GM10248 (cell line): ENCODE measurements around the gene VPS39.

Experiments used
- CTCF ChIA-PET: fragments of 300-600 bp; sonication (Branson Sonifier 250); formaldehyde crosslinking; extraction: SDS; loops from one replicate; lab custom pipeline; 2021; ENCODE audit warnings: antibody characterized with exemption; lab: Yijun Ruan, JAX
- POLR2A ChIA-PET: fragments of 350-650 bp; sonication (Branson Sonifier 250); formaldehyde crosslinking; extraction: SDS; loops from one replicate; lab custom pipeline; 2020; ENCODE audit warnings: antibody characterized with exemption; lab: Yijun Ruan, JAX
- DNase-seq: peaks from one replicate; pipeline ENCODE4 v3.0.0; 2012; ENCODE audit errors: extremely low spot score
- TF ChIP-seq, protein P1 (sequence below): IDR thresholded peaks from 2 replicates; pipeline ENCODE4 v1.5.1; 2012; ENCODE audit warnings: mild to moderate bottlenecking, low read depth; ENCODE audit errors: extremely low read depth, missing control alignments, control extremely low read depth

The VPS39 gene

DNA sequence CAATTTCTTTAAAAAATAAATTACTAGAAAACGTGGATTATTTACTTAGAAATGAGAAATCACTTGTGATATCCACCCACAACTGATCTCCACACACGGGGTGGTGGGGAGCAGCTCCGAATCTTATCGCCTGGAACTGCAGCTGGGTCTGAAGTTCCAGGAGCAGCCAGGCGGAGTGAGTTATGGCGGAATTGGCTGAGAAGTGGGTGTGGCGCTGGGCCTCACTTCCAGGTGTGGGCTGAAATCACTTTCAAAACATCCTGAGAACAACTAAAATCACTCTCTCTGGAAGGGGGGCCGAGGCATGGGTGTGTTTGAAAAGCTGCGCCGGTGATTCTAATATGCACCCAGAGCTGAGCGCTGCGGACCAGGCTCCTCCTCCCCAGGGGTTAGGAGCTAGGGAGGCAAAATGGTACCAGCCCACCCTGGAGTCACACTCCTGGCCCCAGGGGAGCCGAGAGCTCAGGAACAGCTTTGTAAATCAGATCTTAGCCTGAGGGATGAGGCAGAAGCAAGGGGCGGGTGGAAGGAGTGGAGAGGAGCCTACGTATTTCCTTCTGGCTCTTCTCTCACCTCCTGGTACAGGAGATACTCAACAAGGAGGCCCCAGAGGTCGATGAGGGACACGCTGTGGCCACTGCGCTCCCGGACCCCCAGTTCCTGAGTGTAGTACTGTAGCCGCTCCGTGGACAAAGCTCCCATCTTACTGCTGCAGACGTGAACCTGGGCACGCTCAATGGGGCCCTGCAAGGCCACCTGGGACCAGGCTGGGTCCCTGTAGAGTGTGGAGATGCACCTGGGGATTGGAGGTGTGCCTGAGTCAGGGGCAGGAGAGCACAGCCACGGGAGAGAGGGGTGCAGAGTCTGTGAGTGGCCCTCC lies 61.3 kb downstream of the VPS39 start:
- DNase-seq = no peak
- ChIA-PET CTCF (interaction anchor here (0.8 to 1.3 kb wide), 3 partner anchors 9 to 15 kb away, joined by 4 to 5 read pairs (median 4); no protein-coding TSS in a partner anchor), POLR2A (no interaction called here)
- TF ChIP-seq, protein P1, sequence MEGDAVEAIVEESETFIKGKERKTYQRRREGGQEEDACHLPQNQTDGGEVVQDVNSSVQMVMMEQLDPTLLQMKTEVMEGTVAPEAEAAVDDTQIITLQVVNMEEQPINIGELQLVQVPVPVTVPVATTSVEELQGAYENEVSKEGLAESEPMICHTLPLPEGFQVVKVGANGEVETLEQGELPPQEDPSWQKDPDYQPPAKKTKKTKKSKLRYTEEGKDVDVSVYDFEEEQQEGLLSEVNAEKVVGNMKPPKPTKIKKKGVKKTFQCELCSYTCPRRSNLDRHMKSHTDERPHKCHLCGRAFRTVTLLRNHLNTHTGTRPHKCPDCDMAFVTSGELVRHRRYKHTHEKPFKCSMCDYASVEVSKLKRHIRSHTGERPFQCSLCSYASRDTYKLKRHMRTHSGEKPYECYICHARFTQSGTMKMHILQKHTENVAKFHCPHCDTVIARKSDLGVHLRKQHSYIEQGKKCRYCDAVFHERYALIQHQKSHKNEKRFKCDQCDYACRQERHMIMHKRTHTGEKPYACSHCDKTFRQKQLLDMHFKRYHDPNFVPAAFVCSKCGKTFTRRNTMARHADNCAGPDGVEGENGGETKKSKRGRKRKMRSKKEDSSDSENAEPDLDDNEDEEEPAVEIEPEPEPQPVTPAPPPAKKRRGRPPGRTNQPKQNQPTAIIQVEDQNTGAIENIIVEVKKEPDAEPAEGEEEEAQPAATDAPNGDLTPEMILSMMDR = no peak

DNA sequence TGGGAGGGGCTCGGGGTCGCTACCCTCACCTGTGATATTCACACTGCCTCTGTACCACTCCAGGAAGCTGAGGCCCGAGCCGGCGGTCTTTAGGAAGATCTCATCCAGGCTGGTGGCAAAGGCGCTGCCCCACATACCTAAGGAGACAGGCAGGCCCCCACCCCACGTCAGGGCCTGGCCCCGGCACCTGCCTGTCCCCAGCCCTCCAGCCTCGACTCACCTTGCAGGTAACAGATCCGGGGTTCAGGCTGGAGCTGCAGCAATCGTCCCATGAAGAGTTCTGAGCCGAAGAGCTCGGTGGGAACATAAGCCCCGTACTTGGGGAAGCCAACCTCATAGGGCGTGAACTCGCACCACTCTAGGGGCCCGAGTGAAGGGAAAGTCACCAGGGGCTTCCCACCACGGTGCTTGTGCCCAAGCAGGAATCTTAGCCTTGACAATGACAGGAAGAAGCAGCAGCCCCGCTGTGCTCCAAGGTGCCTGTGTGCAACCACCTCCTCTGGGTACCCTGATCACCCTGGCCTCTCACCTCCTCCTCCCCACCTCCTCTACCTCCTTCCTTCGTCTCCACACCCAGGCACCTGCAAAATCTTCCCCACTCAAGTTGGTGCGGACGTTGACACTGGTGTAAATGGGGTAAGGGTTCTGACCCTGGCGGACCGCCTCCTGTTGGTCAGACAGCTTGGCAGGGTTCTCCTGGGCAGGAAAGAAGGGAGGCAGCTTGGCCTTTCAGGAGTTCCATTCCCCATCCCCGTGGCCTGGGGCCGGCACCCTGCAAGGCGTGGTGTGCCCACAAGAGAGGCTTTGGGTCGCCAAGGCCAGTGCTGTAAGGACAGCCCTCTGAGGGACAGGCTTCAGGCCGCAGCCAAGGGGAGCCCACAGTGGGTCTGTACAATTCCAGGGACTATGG lies 62.3 kb downstream of the VPS39 start:
- ChIA-PET POLR2A (no interaction called here), CTCF (interaction anchor here (1.3 kb wide), 1 partner anchor 11 kb away, joined by 4 read pairs; no protein-coding TSS in a partner anchor)
- TF ChIP-seq, protein P1 = no peak
- DNase-seq = no peak

DNA sequence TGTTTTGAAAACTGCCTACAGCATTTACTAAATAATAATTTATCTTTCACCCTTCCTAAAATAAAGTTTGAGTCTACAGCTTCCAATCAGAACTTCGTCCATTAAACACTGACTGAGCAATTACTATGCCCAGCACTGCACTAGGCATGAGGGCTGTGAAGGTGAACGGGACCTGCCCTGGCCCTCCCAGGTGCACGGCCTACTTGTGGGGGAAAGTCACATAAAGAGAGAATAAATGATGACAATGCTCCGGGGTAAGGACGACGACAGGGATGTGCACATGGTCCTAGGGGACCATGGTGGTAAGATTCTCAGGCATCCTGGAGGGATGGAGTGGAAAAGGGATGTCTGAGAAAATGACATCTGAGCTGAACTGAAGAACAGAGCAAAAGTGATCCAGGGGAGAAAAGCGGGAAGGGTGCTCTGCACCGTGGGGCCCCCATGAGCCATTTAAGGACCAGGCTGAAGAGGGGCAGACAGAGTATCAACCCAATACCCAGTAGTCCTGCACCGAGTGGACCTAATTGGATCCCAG lies 63.2 kb downstream of the VPS39 start:
- CTCF ChIA-PET = interaction anchor here (0.6 to 1.3 kb wide), 2 partner anchors 11 to 197 kb away, joined by 3 to 4 read pairs; no protein-coding TSS in a partner anchor
- POLR2A ChIA-PET = no interaction called here

DNA sequence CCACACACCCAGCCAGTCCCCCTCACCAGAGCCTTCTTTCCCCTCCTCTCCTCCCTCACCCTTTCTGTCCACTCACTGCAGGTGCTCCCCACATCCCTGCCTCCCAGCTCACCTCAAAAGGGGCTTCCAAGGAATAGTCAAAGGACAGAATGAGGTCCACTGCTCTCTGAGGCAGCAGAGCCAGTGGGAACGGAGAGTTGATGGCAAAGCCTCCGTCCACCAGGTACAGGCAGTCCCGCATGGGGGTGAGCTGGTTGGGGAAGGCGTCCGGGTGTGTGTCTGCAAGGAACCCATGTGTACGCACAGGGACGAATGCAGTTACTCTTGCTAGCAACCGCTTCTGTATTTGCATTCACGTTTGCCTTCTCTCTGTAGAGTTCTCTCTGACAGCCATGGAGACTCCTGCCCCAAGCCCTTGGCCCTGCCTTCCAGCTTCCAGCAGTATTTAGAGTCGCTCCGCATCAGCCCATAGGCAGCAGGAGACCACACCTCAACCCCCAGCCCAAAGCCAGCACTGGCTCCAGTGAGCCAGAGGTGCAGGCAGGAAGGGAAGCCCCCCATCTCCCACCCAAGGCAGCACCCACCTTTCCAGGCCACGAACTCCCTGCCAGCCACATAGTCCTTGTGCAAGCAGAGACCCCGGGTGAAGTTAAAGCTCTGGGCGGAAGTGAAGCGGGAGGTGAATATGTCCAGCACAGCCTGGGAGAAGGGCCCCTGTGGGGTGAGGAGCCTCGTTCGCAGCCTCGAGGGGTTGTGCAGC lies 64.1 kb downstream of the VPS39 start:
- no peak for DNase-seq
- CTCF ChIA-PET = interaction anchor here (0.6 to 1.1 kb wide), 3 partner anchors 9 to 196 kb away, joined by 3 read pairs; no protein-coding TSS in a partner anchor
- POLR2A ChIA-PET = no interaction called here
- TF ChIP-seq, protein P1 = no peak

More for the DNA sequence above, 63.2 kb downstream of the VPS39 start:
- DNase-seq = no peak
- TF ChIP-seq, protein P1 = no peak

DNA sequence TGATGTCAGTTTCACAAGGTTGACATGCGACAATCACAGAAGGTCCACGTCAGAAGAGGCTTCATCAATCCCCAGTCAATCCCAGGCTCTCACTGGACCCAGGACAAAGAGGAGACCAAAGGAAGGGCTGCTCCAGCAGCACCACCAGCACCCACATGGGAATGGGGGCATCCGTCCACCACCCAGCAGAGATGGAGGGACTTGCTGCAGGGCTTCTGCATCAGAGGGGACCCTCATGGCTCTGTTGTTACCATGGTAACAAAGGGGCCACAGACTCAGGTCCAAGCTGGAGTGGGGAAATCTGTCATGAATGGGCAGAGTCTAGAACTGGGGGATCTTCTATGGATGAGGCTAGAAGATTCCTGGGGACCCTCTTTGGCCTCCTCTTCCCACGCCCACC lies 64.7 kb downstream of the VPS39 start:
- TF ChIP-seq, protein P1 = no peak
- DNase-seq = no peak
- CTCF ChIA-PET = interaction anchor here (0.8 to 1.1 kb wide), 4 partner anchors 9 to 13 kb away, joined by 3 read pairs; no protein-coding TSS in a partner anchor
- POLR2A ChIA-PET = no interaction called here
